ENCODE data around the gene ZNF608. TPM values are rescaled to one million over a fixed set of nuclear protein-coding genes. Genes with fewer than 3 reads are reported as not detected.

Gene ZNF608
- total and polyA plus RNA-seq, 2 experiments from 2014 or later: 20.5 to 42.4 TPM

DNA sequence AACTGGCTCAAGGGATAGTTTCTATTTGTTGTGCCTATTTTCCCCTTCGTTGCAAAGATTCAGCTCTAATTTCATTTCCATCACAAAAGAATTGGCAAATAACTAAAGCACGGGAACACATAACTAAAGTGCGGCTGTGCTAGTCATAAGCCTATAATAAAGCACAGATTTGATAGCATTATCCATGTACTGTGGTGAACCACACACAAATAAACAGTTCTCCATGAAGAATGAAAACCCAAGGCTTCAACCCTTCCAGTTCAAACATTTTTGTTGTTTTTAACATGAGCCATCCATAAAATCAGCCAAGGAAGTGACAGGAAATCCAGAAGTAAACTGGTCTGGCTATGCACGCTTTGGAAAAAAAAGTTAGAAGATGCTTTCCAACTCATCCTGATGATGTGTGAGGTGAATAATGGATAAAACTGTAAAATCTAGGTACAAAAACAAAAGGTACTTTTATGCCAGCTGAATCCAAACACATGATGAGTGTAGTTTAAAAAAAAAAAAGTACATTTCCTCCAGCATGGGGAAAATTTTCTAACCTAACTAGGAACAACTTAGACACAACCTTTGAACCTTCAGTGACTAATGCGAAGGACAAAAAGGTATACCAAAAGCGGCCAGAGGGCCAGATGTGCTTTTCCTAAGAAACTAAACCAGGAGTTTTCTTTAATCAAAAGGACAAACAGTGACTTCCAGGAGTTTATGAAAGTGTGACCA is 10.2 kb downstream of the ZNF608 start (continued):
- TF ChIP-seq, protein P1, sequence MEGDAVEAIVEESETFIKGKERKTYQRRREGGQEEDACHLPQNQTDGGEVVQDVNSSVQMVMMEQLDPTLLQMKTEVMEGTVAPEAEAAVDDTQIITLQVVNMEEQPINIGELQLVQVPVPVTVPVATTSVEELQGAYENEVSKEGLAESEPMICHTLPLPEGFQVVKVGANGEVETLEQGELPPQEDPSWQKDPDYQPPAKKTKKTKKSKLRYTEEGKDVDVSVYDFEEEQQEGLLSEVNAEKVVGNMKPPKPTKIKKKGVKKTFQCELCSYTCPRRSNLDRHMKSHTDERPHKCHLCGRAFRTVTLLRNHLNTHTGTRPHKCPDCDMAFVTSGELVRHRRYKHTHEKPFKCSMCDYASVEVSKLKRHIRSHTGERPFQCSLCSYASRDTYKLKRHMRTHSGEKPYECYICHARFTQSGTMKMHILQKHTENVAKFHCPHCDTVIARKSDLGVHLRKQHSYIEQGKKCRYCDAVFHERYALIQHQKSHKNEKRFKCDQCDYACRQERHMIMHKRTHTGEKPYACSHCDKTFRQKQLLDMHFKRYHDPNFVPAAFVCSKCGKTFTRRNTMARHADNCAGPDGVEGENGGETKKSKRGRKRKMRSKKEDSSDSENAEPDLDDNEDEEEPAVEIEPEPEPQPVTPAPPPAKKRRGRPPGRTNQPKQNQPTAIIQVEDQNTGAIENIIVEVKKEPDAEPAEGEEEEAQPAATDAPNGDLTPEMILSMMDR (conservative IDR thresholded peaks at IDR 0.05; ENCODE audit: low read depth in 2 of 2): no peak
- TF ChIP-seq POLR2AphosphoS5 (IDR thresholded peaks at IDR 0.05; ENCODE audit: low read depth): no peak
- no peak for TF ChIP-seq NANOG (IDR thresholded peaks at IDR 0.05; ENCODE audit: borderline replicate concordance)
- TF ChIP-seq, protein P2, sequence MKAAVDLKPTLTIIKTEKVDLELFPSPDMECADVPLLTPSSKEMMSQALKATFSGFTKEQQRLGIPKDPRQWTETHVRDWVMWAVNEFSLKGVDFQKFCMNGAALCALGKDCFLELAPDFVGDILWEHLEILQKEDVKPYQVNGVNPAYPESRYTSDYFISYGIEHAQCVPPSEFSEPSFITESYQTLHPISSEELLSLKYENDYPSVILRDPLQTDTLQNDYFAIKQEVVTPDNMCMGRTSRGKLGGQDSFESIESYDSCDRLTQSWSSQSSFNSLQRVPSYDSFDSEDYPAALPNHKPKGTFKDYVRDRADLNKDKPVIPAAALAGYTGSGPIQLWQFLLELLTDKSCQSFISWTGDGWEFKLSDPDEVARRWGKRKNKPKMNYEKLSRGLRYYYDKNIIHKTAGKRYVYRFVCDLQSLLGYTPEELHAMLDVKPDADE (IDR thresholded peaks at IDR 0.05): no peak
- TF ChIP-seq ZNF331 (CRISPR knock-in tag; IDR thresholded peaks at IDR 0.05; ENCODE audit: low read depth): no peak

DNA sequence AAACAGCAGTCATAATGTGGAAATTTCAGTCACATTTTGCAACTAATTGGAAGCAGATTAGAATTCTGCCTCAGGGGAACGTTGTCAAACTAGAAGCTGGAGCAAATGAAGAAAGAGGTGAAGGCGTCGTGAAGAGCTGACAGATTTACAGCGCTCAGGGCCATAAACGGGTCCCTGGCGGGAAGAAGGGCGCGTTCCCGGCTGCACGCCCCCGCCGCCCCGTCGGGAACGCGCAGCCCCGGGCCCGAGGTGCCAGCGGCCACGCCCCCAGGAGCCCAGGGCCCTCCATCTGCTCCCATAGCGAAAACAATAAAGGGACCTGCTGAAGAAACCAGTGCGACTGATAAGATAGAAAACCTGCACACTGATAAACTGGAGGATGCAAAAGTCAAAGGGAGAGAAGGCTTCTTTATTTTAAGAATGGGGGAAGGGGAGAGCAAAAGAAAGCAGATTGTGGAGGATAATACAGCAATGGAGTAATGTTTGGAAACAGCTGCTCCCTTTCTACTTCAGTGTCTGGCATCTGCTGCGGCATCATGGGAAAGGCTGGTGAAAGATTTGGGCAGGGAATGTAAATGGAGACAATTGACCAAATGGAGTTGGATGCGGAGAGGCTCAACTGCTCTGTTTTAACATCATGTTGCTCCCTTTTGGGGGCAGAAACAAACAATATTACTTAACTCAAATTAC is 11.1 kb downstream of the ZNF608 start:
- Histone ChIP-seq H3F3A (replicated peaks; ENCODE audit: low read depth) (no peaks in the 10 kb centered on the region), H3K79me2 (replicated peaks; ENCODE audit: insufficient read depth) (peaks cover 81% of the 10 kb centered on the region), H3K4me1 (ENCODE audit: insufficient read depth) (peaks cover 79% of the 10 kb centered on the region), H3K36me3 (ENCODE audit: insufficient read depth) (no peaks in the 10 kb centered on the region), H3K4me3 (peak overlapping the region; percentile 35), H2AFZ (no peak overlapping the region), H3K27ac (ENCODE audit: low read depth) (peak overlapping the region; percentile 89; the same call in 1 of the 2 replicates), H4K20me1 (replicated peaks; ENCODE audit: insufficient read depth) (no peaks in the 10 kb centered on the region), H3K9me2 (ENCODE audit: insufficient read depth) (no peaks in the 10 kb centered on the region), H3K27me3 (ENCODE audit: insufficient read depth) (no peaks in the 10 kb centered on the region), H3K4me2 (peak overlapping the region; percentile 52)
- no peak for TF ChIP-seq NANOG (IDR thresholded peaks at IDR 0.05; ENCODE audit: borderline replicate concordance)
- 0 out of 2 replicates have a peak, but pooled peaks have one; percentile 11 for TF ChIP-seq CREB1 (CRISPR knock-in tag; IDR thresholded peaks at IDR 0.05; ENCODE audit: low read depth)
- no peak for TF ChIP-seq EZH2 (IDR thresholded peaks at IDR 0.05; ENCODE audit: low read depth, unreplicated experiment)
- 0 out of 2 replicates have a peak, but pooled peaks have one; percentile 32 for TF ChIP-seq ZNF114 (CRISPR knock-in tag; IDR thresholded peaks at IDR 0.05)
- Mint-ChIP-seq H3K4me3 (peak overlapping the region; percentile 51), H3K4me1 (peaks cover 63% of the 10 kb centered on the region), H3K9me3 (no peaks in the 10 kb centered on the region), H3K36me3 (ENCODE audit: low read depth) (no peaks in the 10 kb centered on the region), H3K27me3 (ENCODE audit: insufficient read depth, low read depth, poor library complexity) (peaks cover 2% of the 10 kb centered on the region), H3K27ac (peak overlapping the region; percentile 54)
- DNase-seq (ENCODE audit: low spot score) (peak; percentile 84), ATAC-seq (peak; percentile 53)

All from GM23338 (cell line).